ENCODE measurements around the gene NCOA7. TPM values are rescaled to one million over a fixed set of nuclear protein-coding genes. Genes with fewer than 3 reads are reported as not detected.

Gene NCOA7
- total and polyA plus RNA-seq, 9 of the 15 experiments (the other 6 are each of a cell fraction or from before 2014, with no cell fraction given), result 5.8 to 14.6 (median 9.3) TPM

- TF ChIP-seq RREB1 (CRISPR knock-in tag; IDR thresholded peaks at IDR 0.05), result peak; percentile 32; the same call in 1 of the 2 replicates
- no peak for TF ChIP-seq NR2C2 (CRISPR knock-in tag; IDR thresholded peaks at IDR 0.05)
- TF ChIP-seq NR2C2 (tag; IDR thresholded peaks at IDR 0.05), result peak; percentile 62
- TF ChIP-seq FOXP1 (CRISPR knock-in tag; IDR thresholded peaks at IDR 0.05), result peak; percentile 83; the same call in 1 of the 2 replicates
- TF ChIP-seq ZNF584 (CRISPR knock-in tag; IDR thresholded peaks at IDR 0.05; ENCODE audit: low read depth), result 0 out of 2 replicates have a peak, but pooled peaks have one; percentile 63
- TF ChIP-seq NEUROD1 (IDR thresholded peaks at IDR 0.05; ENCODE audit: borderline replicate concordance, low read depth, low read length, partially characterized antibody), result peak; percentile 24
- peak; percentile 63 for TF ChIP-seq ZNF592 (IDR thresholded peaks at IDR 0.05)
- TF ChIP-seq CAMTA2 (CRISPR knock-in tag; conservative IDR thresholded peaks at IDR 0.05), result no peak
- 0 out of 2 replicates have a peak, but pooled peaks have one; percentile 17 for TF ChIP-seq ETV1 (tag; conservative IDR thresholded peaks at IDR 0.05; ENCODE audit: low read depth)
- TF ChIP-seq NR3C1 (CRISPR knock-in tag; IDR thresholded peaks at IDR 0.05), result no peak
- no peak for TF ChIP-seq ZNF140 (CRISPR knock-in tag; IDR thresholded peaks at IDR 0.05)
- TF ChIP-seq GATA2 (CRISPR knock-in tag; IDR thresholded peaks at IDR 0.05), result peak; percentile 93
- TF ChIP-seq ERF (CRISPR knock-in tag; IDR thresholded peaks at IDR 0.05), result 0 out of 2 replicates have a peak, but pooled peaks have one; percentile 15
- 0 out of 2 replicates have a peak, but pooled peaks have one; percentile 62 for TF ChIP-seq MITF (IDR thresholded peaks at IDR 0.05)
- no peak for TF ChIP-seq ATF1 (CRISPR knock-in tag; IDR thresholded peaks at IDR 0.05)
- peak; percentile 60 for TF ChIP-seq ATF1 (tag; IDR thresholded peaks at IDR 0.05)
- TF ChIP-seq DACH1 (IDR thresholded peaks at IDR 0.05; ENCODE audit: partially characterized antibody), result no peak
Observed at GRCh38 chr6:125789576-125790357, 993 bp upstream of the NCOA7 start (continued).
